GM19438 (cell line): Measurements from ENCODE around the gene LGALS3BP.

Experiments
- ATAC-seq: cut with Tn5 transposase; IDR thresholded peaks from one replicate; pipeline ENCODE4 v1.9.1; 2021; ENCODE audit warnings: low read depth; ENCODE audit not compliant: unreplicated experiment

The LGALS3BP gene

DNA sequence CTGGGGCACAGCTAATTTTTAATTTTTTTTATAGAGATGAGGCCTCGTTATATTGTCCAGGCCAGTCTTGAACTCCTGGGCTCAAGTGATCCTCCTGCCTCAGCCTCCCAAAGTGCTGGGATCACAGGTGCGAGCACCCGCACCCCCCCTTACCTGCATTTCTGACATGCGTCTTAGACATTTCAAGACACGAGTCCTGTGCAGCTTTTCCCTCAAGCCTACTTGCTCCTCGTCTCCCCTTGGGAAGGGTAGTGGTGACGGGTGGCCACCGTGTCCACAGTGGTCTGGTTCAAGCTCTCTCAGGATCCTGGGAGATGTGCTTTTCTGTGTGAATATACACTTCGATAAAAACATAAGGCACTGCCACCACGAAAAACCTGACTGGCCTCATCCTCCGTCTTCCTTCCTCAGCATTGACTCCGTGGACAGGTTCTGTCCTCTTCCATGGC, 20.2 kb upstream of the LGALS3BP start:
- no peak for ATAC-seq

- ATAC-seq, result no peak
These were observed 19.5 kb upstream of the LGALS3BP start for GRCh38 chr17:78999056-78999768.

DNA sequence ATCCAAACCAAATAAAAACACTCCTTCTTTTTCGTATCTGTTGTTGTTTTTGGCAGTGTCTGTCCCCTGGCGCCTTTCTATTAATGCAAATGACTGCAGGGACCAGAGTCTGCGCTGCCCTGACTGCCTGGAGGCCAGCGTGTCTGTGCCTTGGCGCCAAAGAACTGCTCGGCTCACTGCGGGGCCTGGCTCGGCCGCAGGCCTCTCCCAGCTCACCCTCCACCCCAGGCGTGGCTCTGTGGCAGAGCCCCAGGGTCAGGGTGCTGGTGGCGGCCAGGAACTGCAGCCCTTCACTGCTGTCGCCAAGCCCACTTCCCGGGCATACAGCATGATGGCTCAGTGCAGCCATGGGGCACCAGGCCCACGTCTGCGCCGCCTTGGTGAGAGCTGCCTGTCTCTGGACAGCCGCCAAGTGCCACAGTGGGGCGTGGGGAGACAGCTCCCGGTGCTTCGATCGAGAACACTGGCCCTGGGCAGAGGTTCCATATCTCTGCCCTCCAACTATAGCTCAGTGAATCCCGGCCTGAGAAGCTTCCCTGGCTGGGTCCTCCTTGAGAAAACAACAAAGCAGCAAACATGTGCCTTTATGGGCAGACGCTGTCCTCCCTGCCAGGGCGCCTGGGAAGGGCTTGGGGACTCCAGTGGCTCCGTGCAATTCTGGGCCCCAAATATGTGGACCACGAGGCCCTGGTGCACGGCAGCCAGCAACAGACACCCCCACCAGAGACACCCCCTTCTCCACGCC, 18.8 kb upstream of the LGALS3BP start:
- no peak for ATAC-seq

DNA sequence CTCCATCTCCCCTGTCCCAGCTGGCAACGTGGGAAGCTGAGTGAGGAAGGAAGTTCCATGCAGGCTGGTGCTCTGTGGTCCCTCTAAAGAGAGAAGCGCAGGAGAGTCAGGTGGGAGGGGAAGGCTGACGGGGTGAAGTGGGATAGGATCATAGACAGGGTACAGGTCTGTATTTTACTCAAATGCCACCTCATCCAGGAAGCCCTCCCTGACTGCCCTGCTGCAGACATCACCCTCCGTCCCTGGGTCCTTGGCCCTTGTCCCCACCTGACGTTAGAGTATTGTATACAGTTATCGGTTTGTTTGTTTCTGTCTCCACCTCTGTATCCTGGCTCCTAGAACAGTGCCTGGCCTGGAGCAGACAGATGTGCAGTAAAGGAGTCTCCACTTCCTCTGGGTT, 18.2 kb upstream of the LGALS3BP start:
- no peak for ATAC-seq

- no peak for ATAC-seq
These were observed 17.6 kb upstream of the LGALS3BP start for GRCh38 chr17:78997231-78997741.

GRCh38 chr17:78996781-78997201, 17.1 kb upstream of the LGALS3BP start:
- ATAC-seq, result no peak

GRCh38 chr17:78995761-78996451, 16.2 kb upstream of the LGALS3BP start:
- ATAC-seq, result no peak

DNA sequence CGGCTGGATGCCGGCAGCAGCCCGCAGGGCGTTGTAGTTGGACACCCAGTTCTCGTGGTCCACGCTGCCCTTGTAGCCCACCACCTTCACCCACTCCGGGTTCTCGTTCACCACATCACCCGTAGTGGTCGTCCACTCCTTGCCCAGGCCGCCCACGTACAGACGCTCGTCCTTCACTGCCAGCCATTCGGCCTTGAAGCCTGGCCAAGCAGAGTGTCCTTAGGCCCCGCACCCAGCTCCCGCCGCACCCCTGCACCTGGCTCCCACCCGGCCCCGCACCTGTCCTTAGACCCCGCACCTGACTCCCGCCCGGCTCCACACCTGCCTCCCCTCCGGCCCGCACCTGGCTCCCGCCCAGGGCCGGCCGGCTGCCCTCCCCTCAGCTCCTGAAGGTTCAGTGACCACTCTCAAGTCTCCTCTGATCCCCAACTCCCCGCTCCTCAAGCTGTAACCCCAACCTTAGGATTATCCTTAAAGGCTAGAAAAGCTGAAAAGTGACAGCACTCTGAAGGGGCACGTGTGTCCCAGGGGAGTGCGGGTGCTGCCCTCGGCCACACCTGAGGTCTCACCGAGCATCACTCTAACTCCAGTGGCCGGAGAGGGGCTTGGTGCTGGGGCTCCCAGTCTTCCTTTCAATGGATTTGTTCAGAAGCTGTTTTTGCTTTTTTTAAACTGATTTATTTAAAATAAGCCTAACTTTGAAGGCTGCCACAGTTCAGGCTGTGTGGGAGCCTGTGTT, 15.5 kb upstream of the LGALS3BP start:
- ATAC-seq, result no peak

GRCh38 chr17:78993981-78994671, 14.4 kb upstream of the LGALS3BP start:
- ATAC-seq, result no peak

DNA sequence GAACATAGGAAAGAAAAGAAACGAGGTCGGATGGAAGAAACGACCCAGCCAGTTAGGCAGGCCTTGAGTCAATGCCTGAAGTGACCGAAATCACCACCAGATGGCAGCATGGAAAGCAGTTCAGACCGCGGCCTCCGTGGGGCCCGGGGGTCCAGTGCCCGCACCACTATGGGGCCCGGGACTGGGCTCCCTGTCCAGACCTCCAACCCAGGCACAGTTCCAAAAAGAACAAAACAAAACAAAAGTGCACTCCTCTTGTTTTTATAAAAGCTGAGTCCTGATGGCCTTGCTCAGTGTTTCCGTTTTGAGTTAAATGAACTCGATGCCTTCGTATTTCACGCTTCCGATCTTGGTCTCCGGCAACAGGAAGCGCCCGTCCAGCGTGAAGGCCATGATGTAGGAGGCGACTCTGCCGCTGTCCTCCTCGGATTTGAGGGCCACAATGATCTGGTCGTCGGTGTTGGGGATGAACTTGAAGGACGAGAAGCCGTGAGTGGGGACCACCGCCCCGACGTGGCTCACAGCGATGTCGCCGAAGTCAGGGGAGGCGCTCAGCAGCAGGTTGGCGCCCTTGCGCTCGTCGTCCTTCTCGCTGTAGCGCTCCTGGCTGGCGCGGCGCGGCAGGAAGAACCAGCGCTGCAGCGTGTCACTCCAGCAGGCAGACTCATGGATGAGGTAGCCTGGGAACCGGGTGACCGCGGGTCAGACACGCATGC, 13.7 kb upstream of the LGALS3BP start:
- ATAC-seq, result no peak

- ATAC-seq, result no peak
These were observed 13.0 kb upstream of the LGALS3BP start for GRCh38 chr17:78992542-78993212.

- ATAC-seq, result no peak
These were observed 12.3 kb upstream of the LGALS3BP start for GRCh38 chr17:78991906-78992532.

DNA sequence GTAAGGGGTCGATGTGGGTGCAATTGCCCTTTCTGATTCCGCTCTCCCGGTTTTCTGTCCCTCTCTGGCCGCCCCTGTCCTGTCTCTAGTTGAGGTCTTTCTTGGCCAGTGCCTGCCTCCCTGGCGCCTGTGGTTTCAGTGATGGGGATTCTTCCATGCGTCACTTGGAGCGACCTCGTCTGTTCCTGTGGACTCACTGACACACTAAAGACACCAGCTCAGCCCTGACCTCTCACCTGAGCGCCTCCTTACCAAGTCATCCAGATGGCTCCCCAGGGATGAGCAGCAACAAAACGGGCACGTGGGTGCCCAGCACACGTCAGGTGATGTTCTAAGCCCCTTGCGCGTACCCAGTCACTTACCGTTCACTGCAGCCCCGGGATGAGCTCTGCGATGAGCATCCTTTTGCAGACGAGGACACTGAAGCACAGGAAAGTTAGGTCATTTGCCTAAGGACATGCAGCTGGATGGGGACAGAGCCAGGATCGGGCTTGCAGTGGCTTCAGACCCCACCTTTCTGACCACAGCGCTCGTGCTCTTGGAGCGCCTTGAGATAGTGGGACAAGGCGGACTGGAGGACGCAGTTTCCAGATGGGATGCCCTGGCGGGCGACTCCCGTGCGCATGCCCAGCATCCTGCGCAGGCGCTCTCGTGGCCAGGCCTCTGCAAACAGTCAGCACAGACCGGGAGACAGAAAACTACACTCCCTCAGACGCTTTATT, 11.5 kb upstream of the LGALS3BP start:
- no peak for ATAC-seq

DNA sequence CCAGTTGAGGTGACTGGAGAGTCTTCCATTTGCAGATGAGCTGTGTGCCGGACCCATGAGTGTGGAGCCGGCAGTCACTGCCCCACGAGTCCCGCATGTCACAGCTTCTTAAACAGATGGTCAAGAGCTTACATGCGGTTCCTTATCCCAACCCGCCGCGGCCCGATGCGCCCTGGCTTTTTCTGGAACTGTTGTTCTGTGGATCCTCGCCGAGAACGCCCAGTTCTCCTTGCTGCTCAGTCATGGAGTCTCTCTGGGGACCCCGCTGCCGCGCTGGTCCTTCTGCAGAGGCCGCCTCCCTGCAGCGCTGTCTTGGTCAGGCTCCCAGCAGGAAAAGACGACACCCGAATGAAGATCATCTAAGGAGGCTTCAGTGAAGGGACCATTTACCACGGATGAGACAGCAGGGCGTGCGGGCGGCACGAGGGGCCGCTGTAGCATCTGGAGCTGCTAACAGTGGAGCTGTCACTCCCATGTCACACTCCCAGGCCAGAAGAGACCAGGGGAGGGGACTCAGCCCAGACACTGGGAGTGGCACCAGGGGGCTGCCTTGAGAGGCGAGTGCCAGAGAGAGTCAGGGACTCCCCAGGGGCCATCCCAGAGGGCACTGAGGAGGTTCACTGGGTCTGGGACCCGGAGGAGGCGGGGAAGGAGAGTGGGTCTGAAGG, 10.8 kb upstream of the LGALS3BP start:
- no peak for ATAC-seq

GRCh38 chr17:78988152-78988551, 8.4 kb upstream of the LGALS3BP start:
- ATAC-seq, result no peak

DNA sequence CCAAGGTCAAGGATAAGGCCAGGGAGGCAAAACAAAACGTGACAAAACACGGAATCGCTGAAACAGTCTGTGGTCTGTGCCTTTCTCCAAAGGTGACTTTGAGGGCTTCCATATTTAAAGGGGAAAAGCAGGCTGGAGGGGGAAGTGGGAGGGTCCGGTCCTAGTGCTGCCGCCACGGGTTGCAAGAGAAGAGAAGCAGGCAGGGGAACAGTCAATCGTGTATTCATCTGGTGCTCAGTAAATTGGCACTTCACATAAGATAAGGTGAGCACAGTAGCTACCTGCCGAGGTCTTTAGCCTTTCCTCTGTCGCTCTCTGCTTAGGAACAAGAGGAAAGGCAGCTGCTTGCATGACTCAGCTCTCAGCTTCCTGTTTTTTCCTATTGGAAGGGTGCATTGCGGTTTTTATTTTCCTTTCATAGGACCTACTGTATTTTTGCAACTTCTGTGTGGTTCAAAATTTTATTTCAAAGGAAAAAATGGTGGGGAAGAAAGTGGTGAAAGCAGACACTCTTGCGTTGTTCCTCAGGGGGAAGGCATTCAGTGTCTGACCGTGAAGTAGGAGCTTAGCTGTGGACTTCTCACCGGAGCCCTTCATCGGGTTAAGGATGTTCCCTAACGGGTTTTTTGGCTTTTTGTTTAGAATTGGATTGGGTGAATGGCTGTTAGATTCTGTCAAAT, 7.1 kb upstream of the LGALS3BP start:
- ATAC-seq, result no peak
